Trophoblast cell (in vitro differentiated cells and primary cell): ENCODE data around the gene CPT1A.

Source experiments
- DNase-seq, 2 donors: peaks; one replicate each; pipeline ENCODE4 v3.0.0-alpha.2; 2016
- H2AFZ ChIP-seq: 2 replicates; pipeline ENCODE4 v1.6.1; 2013; ENCODE audit warnings: low read length, moderate library complexity, mild to moderate bottlenecking; ENCODE audit not compliant: insufficient read depth, poor library complexity
- H2AK5ac ChIP-seq: 2 replicates; pipeline ENCODE4 v1.6.1; 2013; ENCODE audit warnings: mild to moderate bottlenecking, low read length
- H2BK120ac ChIP-seq: 2 replicates; pipeline ENCODE4 v1.6.1; 2013; ENCODE audit warnings: low read length, mild to moderate bottlenecking, moderate library complexity; ENCODE audit not compliant: insufficient read depth, poor library complexity
- H2BK12ac ChIP-seq: 2 replicates; pipeline ENCODE4 v1.6.1; 2013; ENCODE audit warnings: mild to moderate bottlenecking, low read length, moderate library complexity
- H2BK5ac ChIP-seq: 2 replicates; pipeline ENCODE4 v1.6.1; 2013; ENCODE audit warnings: low read length, low read depth, moderate library complexity, mild to moderate bottlenecking; ENCODE audit not compliant: poor library complexity
- H3K14ac ChIP-seq: 2 replicates; pipeline ENCODE4 v1.6.1; 2013; ENCODE audit warnings: mild to moderate bottlenecking, low read length
- H3K18ac ChIP-seq: 2 replicates; pipeline ENCODE4 v1.6.1; 2013; ENCODE audit warnings: mild to moderate bottlenecking, low read length
- H3K23ac ChIP-seq: 2 replicates; pipeline ENCODE4 v1.6.1; 2013; ENCODE audit warnings: low read length
- H3K27ac ChIP-seq: 2 replicates; pipeline ENCODE4 v1.5.1; 2013; ENCODE audit warnings: low read depth, mild to moderate bottlenecking, inconsistent platforms, low read length, moderate library complexity
- H3K27me3 ChIP-seq: 2 replicates; pipeline ENCODE4 v1.6.1; 2013; ENCODE audit warnings: inconsistent platforms, mild to moderate bottlenecking, low read length, moderate library complexity; ENCODE audit not compliant: insufficient read depth
- H3K36me3 ChIP-seq, 2 experiments: 1 replicate in 1 of 2; 2 replicates in 1 of 2; pipeline ENCODE4 v1.6.1; 2013; ENCODE audit warnings: low read length in 2 of 2, mild to moderate bottlenecking in 2 of 2, moderate library complexity in 1 of 2; ENCODE audit not compliant: insufficient read depth in 2 of 2, control insufficient read depth in 1 of 2
- H3K4ac ChIP-seq: 2 replicates; pipeline ENCODE4 v1.6.1; 2013; ENCODE audit warnings: low read depth, mild to moderate bottlenecking, low read length, moderate library complexity
- H3K4me1 ChIP-seq, 2 experiments: 1 replicate in 1 of 2; 2 replicates in 1 of 2; pipeline ENCODE4 v1.6.1; 2013; ENCODE audit warnings: low read length in 2 of 2, mild to moderate bottlenecking in 2 of 2, moderate library complexity in 1 of 2; ENCODE audit not compliant: insufficient read depth in 2 of 2, control insufficient read depth in 1 of 2
- H3K4me2 ChIP-seq: 2 replicates; pipeline ENCODE4 v1.6.1; 2013; ENCODE audit warnings: inconsistent platforms, mild to moderate bottlenecking, low read length, moderate library complexity
- H3K4me3 ChIP-seq: 2 replicates; pipeline ENCODE4 v1.5.1; 2013; ENCODE audit warnings: mild to moderate bottlenecking, low read depth, low read length, inconsistent platforms
- H3K79me1 ChIP-seq: one replicate; pipeline ENCODE4 v1.6.1; 2013; ENCODE audit warnings: low read length
- H3K79me2 ChIP-seq: 2 replicates; pipeline ENCODE4 v1.6.1; 2013; ENCODE audit warnings: low read length, mild to moderate bottlenecking; ENCODE audit not compliant: control insufficient read depth, insufficient read depth, poor library complexity
- H3K9ac ChIP-seq: 2 replicates; pipeline ENCODE4 v1.6.1; 2013; ENCODE audit warnings: mild to moderate bottlenecking, low read length
- H3K9me3 ChIP-seq: 2 replicates; pipeline ENCODE4 v1.6.1; 2013; ENCODE audit warnings: low read depth, mild to moderate bottlenecking, control low read depth, inconsistent platforms, low read length; ENCODE audit not compliant: insufficient read depth
- H4K12ac ChIP-seq: 2 replicates; pipeline ENCODE4 v1.6.1; 2013; ENCODE audit warnings: low read depth, mild to moderate bottlenecking, low read length, moderate library complexity
- H4K8ac ChIP-seq: 2 replicates; pipeline ENCODE4 v1.6.1; 2013; ENCODE audit warnings: low read depth, mild to moderate bottlenecking, low read length, moderate library complexity
- H4K91ac ChIP-seq: one replicate; pipeline ENCODE4 v1.6.1; 2013; ENCODE audit warnings: low read depth, mild to moderate bottlenecking, low read length, moderate library complexity
- WGBS: extraction: QIAGEN DNeasy Blood & Tissue Kit; methylation state at CpG from one replicate; pipeline ENCODE4 v1.1.7; 2013; ENCODE audit warnings: missing lambda C conversion rate; ENCODE audit not compliant: insufficient read length, insufficient coverage; ENCODE audit errors: extremely low coverage; 5-methylcytosine and 5-hydroxymethylcytosine counted together

CPT1A gene

GRCh38 chr11:68763926-68764657 lies 77.6 kb downstream of the CPT1A start:
- H3K14ac ChIP-seq, result no peak overlapping the region
- DNase-seq, result peak; percentile 45
- H3K79me1 ChIP-seq, result no peaks in the 10 kb centered on the region
- no peak overlapping the region for H3K23ac ChIP-seq
- no peak overlapping the region for H2AFZ ChIP-seq
- H3K9ac ChIP-seq, result no peak overlapping the region
- H3K4ac ChIP-seq, result no peak overlapping the region
- no peak overlapping the region for H2AK5ac ChIP-seq
- H3K27ac ChIP-seq, result no peak overlapping the region
- H3K36me3 ChIP-seq, result no peaks in the 10 kb centered on the region
- no peak overlapping the region for H3K4me3 ChIP-seq
- H3K9me3 ChIP-seq, result peaks cover 1% of the 10 kb centered on the region
- no peak overlapping the region for H2BK120ac ChIP-seq
- H4K8ac ChIP-seq, result no peak overlapping the region
- no peak overlapping the region for H3K4me2 ChIP-seq
- H4K91ac ChIP-seq, result no peak overlapping the region
- H3K79me2 ChIP-seq, result no peaks in the 10 kb centered on the region
- H2BK5ac ChIP-seq, result no peak overlapping the region
- no peaks in the 10 kb centered on the region for H3K27me3 ChIP-seq
- H2BK12ac ChIP-seq, result no peak overlapping the region
- no peak overlapping the region for H4K12ac ChIP-seq
- no peak overlapping the region for H3K18ac ChIP-seq
- peaks cover 4 to 14% of the 10 kb centered on the region in 2 experiments for H3K4me1 ChIP-seq
- WGBS, result no CpG with 5 or more reads among the region's 14 CpGs

GRCh38 chr11:68763181-68763721 lies 78.5 kb downstream of the CPT1A start:
- H3K4me1 ChIP-seq, result peaks cover 4 to 14% of the 10 kb centered on the region in 2 experiments
- H2BK12ac ChIP-seq, result peak overlapping the region; percentile 12
- WGBS, result no CpG with 5 or more reads among the region's 10 CpGs
- H4K12ac ChIP-seq, result no peak overlapping the region
- H3K18ac ChIP-seq, result peak overlapping the region; percentile 31
- no peak overlapping the region for H3K9ac ChIP-seq
- H2AK5ac ChIP-seq, result no peak overlapping the region
- H2BK5ac ChIP-seq, result no peak overlapping the region
- no peak overlapping the region for H4K91ac ChIP-seq
- H4K8ac ChIP-seq, result no peak overlapping the region
- peak overlapping the region; percentile 17 for H3K4me2 ChIP-seq
- no peaks in the 10 kb centered on the region for H3K36me3 ChIP-seq
- H3K23ac ChIP-seq, result no peak overlapping the region
- no peaks in the 10 kb centered on the region for H3K79me2 ChIP-seq
- H3K14ac ChIP-seq, result no peak overlapping the region
- H3K4me3 ChIP-seq, result no peak overlapping the region
- H3K79me1 ChIP-seq, result no peaks in the 10 kb centered on the region
- H3K9me3 ChIP-seq, result peaks cover 1% of the 10 kb centered on the region
- H2BK120ac ChIP-seq, result no peak overlapping the region
- no peaks in the 10 kb centered on the region for H3K27me3 ChIP-seq
- DNase-seq, result peak; percentile 96 to 98
- H3K27ac ChIP-seq, result peak overlapping the region; percentile 13
- no peak overlapping the region for H3K4ac ChIP-seq
- no peak overlapping the region for H2AFZ ChIP-seq

DNA sequence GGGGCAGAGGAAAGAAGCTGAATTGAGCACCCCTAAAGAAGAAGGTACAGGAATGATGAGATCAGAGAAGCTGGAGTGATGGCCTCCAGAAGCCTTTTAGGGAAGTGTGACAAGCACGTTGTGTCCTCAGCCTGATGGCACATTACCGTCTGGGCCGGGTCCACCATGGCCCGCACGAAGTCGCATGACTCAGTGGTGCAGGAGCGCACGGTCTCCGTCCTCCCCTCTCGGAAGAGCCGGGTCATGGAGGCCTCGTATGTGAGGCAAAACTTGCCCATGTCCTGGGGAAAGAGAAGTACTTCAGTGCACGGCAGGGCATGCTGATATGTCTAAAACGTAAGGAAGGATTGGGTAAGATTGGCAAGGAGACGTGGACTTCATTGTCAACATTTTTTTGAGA lies 79.2 kb downstream of the CPT1A start:
- Histone ChIP-seq H3K4me2 (no peak overlapping the region), H3K79me1 (no peaks in the 10 kb centered on the region), H3K27me3 (no peaks in the 10 kb centered on the region), H3K4ac (no peak overlapping the region), H3K4me3 (no peak overlapping the region), H2BK120ac (no peak overlapping the region), H3K79me2 (no peaks in the 10 kb centered on the region), H3K9ac (no peak overlapping the region), H3K23ac (no peak overlapping the region), H3K18ac (no peak overlapping the region), H3K36me3 (no peaks in the 10 kb centered on the region), H3K14ac (no peak overlapping the region), H2AFZ (no peak overlapping the region), H3K27ac (no peak overlapping the region), H3K4me1 (peaks cover 4 to 14% of the 10 kb centered on the region in 2 experiments), H2AK5ac (no peak overlapping the region), H4K8ac (no peak overlapping the region), H4K91ac (no peak overlapping the region), H2BK5ac (no peak overlapping the region), H4K12ac (no peak overlapping the region), H3K9me3 (peaks cover 1% of the 10 kb centered on the region), H2BK12ac (no peak overlapping the region)
- DNase-seq, result peak; percentile 74 to 82
- WGBS, result no CpG with 5 or more reads among the region's 15 CpGs

DNA sequence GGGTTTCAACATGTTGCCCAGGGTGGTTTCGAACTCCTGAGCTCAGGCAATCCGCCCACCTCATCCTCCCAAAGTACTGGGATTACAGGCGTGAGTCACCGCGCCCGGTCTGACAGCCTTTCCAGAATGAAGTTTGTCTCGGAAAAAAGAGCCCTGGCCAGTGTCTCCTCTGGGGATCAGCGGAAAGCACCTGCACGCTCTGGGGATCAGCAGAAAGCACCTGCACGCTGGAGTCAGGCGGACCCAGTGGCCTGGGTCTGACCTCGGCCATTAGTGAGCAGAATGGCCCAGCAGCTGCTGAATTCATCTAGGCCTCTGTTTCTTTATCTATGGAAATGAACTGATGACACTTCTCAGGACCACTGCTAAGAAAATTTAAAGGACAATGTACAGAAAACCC lies 79.9 kb downstream of the CPT1A start:
- WGBS, result no CpG with 5 or more reads among the region's 12 CpGs
- Histone ChIP-seq H3K4me1 (peaks cover 4 to 14% of the 10 kb centered on the region in 2 experiments), H3K36me3 (no peaks in the 10 kb centered on the region), H4K91ac (no peak overlapping the region), H3K9me3 (peaks cover 1% of the 10 kb centered on the region), H2AFZ (no peak overlapping the region), H3K23ac (no peak overlapping the region), H3K27ac (no peak overlapping the region), H4K12ac (no peak overlapping the region), H3K4me2 (no peak overlapping the region), H2AK5ac (no peak overlapping the region), H2BK120ac (no peak overlapping the region), H3K79me2 (no peaks in the 10 kb centered on the region), H3K79me1 (no peaks in the 10 kb centered on the region), H3K18ac (no peak overlapping the region), H3K4me3 (no peak overlapping the region), H3K14ac (no peak overlapping the region), H2BK5ac (no peak overlapping the region), H3K9ac (no peak overlapping the region), H4K8ac (no peak overlapping the region), H2BK12ac (no peak overlapping the region), H3K27me3 (no peaks in the 10 kb centered on the region), H3K4ac (no peak overlapping the region)
- no peak for DNase-seq
